BJ (cell line): ENCODE results near the gene ATP8A2. TPM values are rescaled to one million over a fixed set of nuclear protein-coding genes. Genes with fewer than 3 reads are reported as not detected.

Experiments
- CTCF ChIA-PET: fragments of 350-600 bp; formaldehyde crosslinking; extraction: SDS; loops from one replicate; lab custom pipeline; 2021; ENCODE audit warnings: antibody characterized with exemption, inconsistent platforms; lab: Yijun Ruan, JAX
- POLR2A ChIA-PET: fragments of 300-600 bp; sonication (Branson Sonifier 250); formaldehyde crosslinking; extraction: SDS; loops from one replicate; lab custom pipeline; 2021; ENCODE audit warnings: antibody characterized with exemption; lab: Charles Lee
- DNase-seq: peaks from one replicate; pipeline ENCODE4 v3.0.0-alpha.2; 2011; ENCODE audit warnings: low read depth
- H3K27me3 ChIP-seq: 2 replicates; pipeline ENCODE4 v1.6.0; 2011; ENCODE audit warnings: low read length; ENCODE audit not compliant: control insufficient read depth, insufficient read depth
- H3K36me3 ChIP-seq: 2 replicates; pipeline ENCODE4 v1.5.1; 2011; ENCODE audit warnings: low read length; ENCODE audit not compliant: control insufficient read depth, insufficient read depth
- H3K4me3 ChIP-seq: 2 replicates; pipeline ENCODE4 v1.5.1; 2011; ENCODE audit warnings: low read depth, mild to moderate bottlenecking, control low read depth, low read length
- polyA plus RNA-seq: library from polyadenylated mRNA; depleted of rRNA; stranded (reverse); fragments of >200 nt; gene quantifications from 2 replicates; pipeline ENCODE4 v1.2.3, GENCODE V29; 2011
- TF ChIP-seq, protein P1 (sequence below): IDR thresholded peaks from 2 replicates; pipeline ENCODE4 v1.5.1; 2011; ENCODE audit warnings: low read depth, mild to moderate bottlenecking, control low read depth, inconsistent platforms, low read length, moderate library complexity; ENCODE audit not compliant: insufficient read depth

Gene ATP8A2
- polyA plus RNA-seq, 1 experiment: 0.02 TPM

DNA sequence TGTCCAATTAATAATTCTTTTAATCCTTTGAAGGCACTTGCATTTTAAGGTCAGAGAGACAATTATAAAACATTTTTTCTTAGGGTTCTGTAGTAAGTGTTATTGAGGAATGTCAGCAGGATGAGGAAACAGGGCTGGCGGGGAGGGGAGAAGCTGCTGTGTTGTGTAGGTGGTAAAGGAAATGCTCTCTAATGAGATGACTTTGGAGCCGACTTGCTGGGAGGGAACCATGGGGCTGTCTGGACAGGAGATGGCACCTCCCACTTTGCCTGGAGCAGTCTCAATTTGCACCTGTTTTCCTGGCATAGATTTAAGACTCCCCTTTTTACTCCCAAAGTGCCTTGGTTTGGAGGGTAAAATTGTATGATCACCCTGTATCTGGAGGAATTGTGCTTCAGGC, 230.4 kb downstream of the ATP8A2 start:
- Histone ChIP-seq H3K36me3 (no peaks in the 10 kb centered on the region), H3K4me3 (no peak overlapping the region), H3K27me3 (no peaks in the 10 kb centered on the region)
- no peak for DNase-seq
- CTCF ChIA-PET: no interaction called here
- TF ChIP-seq, protein P1, sequence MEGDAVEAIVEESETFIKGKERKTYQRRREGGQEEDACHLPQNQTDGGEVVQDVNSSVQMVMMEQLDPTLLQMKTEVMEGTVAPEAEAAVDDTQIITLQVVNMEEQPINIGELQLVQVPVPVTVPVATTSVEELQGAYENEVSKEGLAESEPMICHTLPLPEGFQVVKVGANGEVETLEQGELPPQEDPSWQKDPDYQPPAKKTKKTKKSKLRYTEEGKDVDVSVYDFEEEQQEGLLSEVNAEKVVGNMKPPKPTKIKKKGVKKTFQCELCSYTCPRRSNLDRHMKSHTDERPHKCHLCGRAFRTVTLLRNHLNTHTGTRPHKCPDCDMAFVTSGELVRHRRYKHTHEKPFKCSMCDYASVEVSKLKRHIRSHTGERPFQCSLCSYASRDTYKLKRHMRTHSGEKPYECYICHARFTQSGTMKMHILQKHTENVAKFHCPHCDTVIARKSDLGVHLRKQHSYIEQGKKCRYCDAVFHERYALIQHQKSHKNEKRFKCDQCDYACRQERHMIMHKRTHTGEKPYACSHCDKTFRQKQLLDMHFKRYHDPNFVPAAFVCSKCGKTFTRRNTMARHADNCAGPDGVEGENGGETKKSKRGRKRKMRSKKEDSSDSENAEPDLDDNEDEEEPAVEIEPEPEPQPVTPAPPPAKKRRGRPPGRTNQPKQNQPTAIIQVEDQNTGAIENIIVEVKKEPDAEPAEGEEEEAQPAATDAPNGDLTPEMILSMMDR: no peak
- POLR2A ChIA-PET: no interaction called here

DNA sequence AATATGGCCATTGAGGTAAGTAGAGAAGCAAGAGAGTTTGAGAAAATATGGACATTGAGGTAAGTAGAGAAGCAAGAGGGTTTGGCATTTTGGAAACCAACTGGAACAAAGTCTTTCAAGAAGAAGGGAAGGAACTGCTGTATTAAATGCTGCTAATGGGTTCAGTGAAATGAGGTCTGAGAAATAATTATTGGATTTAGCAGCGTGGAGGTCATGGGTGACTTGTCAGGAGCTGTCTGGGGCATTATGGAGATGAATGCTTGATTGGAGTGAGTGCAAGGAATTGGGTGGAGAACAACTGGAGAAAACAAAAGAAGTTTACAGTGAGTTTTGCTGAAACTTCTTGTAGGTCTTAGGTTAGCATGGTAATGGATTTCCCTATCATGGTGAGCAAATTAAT, 232.3 kb downstream of the ATP8A2 start:
- TF ChIP-seq, protein P1: no peak
- ChIA-PET CTCF (no interaction called here), POLR2A (no interaction called here)
- no peak for DNase-seq
- Histone ChIP-seq H3K27me3 (no peaks in the 10 kb centered on the region), H3K36me3 (no peaks in the 10 kb centered on the region), H3K4me3 (no peak overlapping the region)

DNA sequence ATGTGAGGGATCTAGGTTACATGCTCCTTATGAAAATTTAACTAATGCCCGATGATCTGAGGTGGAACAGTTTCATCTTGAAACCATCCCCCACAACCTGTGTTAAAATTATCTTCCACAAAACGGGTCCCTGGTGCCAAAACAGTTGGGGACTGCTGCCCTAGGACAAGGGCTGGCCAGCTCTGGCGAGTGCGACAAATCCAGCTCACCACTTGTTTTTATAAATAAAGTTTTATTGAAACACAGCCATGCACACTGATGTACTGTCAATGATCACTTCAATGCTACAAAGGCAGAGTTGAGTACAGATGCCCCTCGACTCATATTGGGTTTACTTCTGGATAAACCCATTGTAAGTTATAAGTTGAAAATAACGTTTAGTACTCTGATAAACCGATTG, 235.3 kb downstream of the ATP8A2 start:
- TF ChIP-seq, protein P1: no peak
- Histone ChIP-seq H3K4me3 (no peak overlapping the region), H3K27me3 (no peaks in the 10 kb centered on the region), H3K36me3 (no peaks in the 10 kb centered on the region)
- ChIA-PET CTCF (no interaction called here), POLR2A (no interaction called here)
- no peak for DNase-seq

DNA sequence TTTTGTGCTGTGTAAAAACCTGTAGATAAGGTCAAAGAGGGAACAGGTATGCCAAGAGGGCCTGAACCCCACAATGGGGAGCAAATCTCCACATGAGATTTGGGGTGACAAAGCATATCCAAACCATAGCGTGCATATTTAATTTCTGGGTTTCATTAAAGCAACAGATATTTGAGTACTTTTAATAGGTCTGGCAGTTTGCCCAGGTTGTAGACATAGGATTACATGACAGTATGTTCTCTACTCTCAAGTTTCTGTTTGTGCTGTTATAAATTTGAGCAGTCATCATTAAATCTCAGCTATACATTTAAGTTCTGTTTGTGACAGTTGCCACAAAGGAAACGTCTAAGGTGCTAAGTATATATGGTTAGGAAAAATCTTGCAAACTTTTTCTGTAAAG, 236.4 kb downstream of the ATP8A2 start:
- CTCF ChIA-PET: no interaction called here
- POLR2A ChIA-PET: no interaction called here
- DNase-seq: no peak
- H3K36me3 ChIP-seq: no peaks in the 10 kb centered on the region
- no peaks in the 10 kb centered on the region for H3K27me3 ChIP-seq
- no peak overlapping the region for H3K4me3 ChIP-seq
- TF ChIP-seq, protein P1: no peak

DNA sequence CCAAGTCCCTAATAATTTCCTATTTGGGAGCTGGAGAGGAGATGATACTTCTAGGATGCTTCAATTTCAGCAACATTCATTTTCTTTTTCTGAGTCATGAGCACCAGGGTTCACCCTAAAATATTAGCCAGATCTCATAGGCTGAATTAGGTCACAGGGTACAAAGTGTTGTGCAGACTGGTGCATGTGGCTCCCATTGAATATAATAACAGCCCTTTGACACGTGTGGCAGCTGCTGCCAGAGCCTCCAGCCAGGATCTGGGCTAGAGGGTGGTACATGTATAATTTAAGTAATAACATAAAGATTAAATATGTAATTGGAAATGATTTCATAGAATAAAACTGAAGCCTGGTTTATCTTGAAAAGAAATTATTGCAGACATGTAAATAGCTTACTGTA, 244.9 kb downstream of the ATP8A2 start:
- TF ChIP-seq, protein P1: no peak
- no peak overlapping the region for H3K4me3 ChIP-seq
- H3K36me3 ChIP-seq: no peaks in the 10 kb centered on the region
- no peaks in the 10 kb centered on the region for H3K27me3 ChIP-seq
- ChIA-PET CTCF (no interaction called here), POLR2A (no interaction called here)
- DNase-seq: no peak
